Liver (tissue), 9 donors: Measurements from ENCODE around the gene TNFRSF1B. TPM values are rescaled to one million over a fixed set of nuclear protein-coding genes. Genes with fewer than 3 reads are reported as not detected.

Experiments
- DNase-seq: peaks from one replicate; pipeline ENCODE4 v3.0.0-alpha.2; 2017; ENCODE audit warnings: low spot score
- H3K27ac ChIP-seq, 2 donors: one replicate each; pipeline ENCODE4 v1.7.0; 2013; ENCODE audit warnings: inconsistent platforms in 2 of 2, low read length in 2 of 2, control low read depth in 1 of 2, low read depth in 1 of 2, mild to moderate bottlenecking in 1 of 2
- H3K27me3 ChIP-seq, 4 donors: one replicate each; pipeline versions ENCODE4 v1.6.1 to v1.7.0; 2013; ENCODE audit warnings: low read length in 3 of 4, inconsistent platforms in 1 of 4, mild to moderate bottlenecking in 1 of 4, moderate library complexity in 1 of 4; ENCODE audit not compliant: control insufficient read depth in 4 of 4, insufficient read depth in 4 of 4
- H3K36me3 ChIP-seq, 4 donors: one replicate each; pipeline versions ENCODE4 v1.6.1 to v1.7.0; 2013; ENCODE audit warnings: low read length in 3 of 4, mild to moderate bottlenecking in 3 of 4, low read depth in 1 of 4, moderate library complexity in 1 of 4; ENCODE audit not compliant: control insufficient read depth in 4 of 4, insufficient read depth in 3 of 4
- H3K4me1 ChIP-seq, 4 donors: one replicate each; pipeline versions ENCODE4 v1.6.1 to v1.7.0; 2013; ENCODE audit warnings: low read length in 3 of 4, mild to moderate bottlenecking in 3 of 4, moderate library complexity in 1 of 4; ENCODE audit not compliant: control insufficient read depth in 4 of 4, insufficient read depth in 4 of 4
- H3K4me3 ChIP-seq, 3 donors: one replicate each; pipeline versions ENCODE4 v1.6.1 to v1.7.0; 2013; ENCODE audit warnings: low read length in 3 of 3, control low read depth in 1 of 3, low read depth in 1 of 3, mild to moderate bottlenecking in 1 of 3
- H3K9ac ChIP-seq, 2 donors: one replicate each; pipeline ENCODE4 v1.7.0; 2013; ENCODE audit warnings: low read length in 2 of 2, mild to moderate bottlenecking in 2 of 2, moderate library complexity in 2 of 2, control low read depth in 1 of 2, low read depth in 1 of 2
- H3K9me3 ChIP-seq, 4 donors: one replicate each; pipeline versions ENCODE4 v1.6.1 to v1.7.0; 2013; ENCODE audit warnings: low read length in 3 of 4; ENCODE audit not compliant: control insufficient read depth in 4 of 4
- EGR1 ChIP-seq, 2 donors: IDR thresholded peaks; 2 replicates each; pipeline ENCODE4 v1.6.1; 2016 to 2018; ENCODE audit warnings: antibody characterized with exemption in 2 of 2, low read depth in 2 of 2
- FOXA1 ChIP-seq: IDR thresholded peaks from 2 replicates; pipeline ENCODE4 v1.6.1; 2016; ENCODE audit warnings: antibody characterized with exemption
- FOXA2 ChIP-seq: IDR thresholded peaks from 2 replicates; pipeline ENCODE4 v1.6.1; 2016; ENCODE audit warnings: antibody characterized with exemption
- GABPA ChIP-seq, 2 donors: IDR thresholded peaks in 1 of 2; conservative IDR thresholded peaks in 1 of 2; 2 replicates each; pipeline ENCODE4 v1.6.1; 2016; ENCODE audit warnings: antibody characterized with exemption in 2 of 2, mild to moderate bottlenecking in 1 of 2, moderate library complexity in 1 of 2
- HNF4A ChIP-seq, 2 donors: conservative IDR thresholded peaks; 2 replicates each; pipeline ENCODE4 v1.6.1; 2016; ENCODE audit warnings: antibody characterized with exemption in 2 of 2, mild to moderate bottlenecking in 2 of 2
- HNF4G ChIP-seq: IDR thresholded peaks from 2 replicates; pipeline ENCODE4 v1.6.1; 2016; ENCODE audit warnings: antibody characterized with exemption
- JUND ChIP-seq, 2 donors: IDR thresholded peaks; 2 replicates each; pipeline ENCODE4 v1.6.1; 2016; ENCODE audit warnings: antibody characterized with exemption in 2 of 2
- NR2F2 ChIP-seq: IDR thresholded peaks from 2 replicates; pipeline ENCODE4 v1.6.1; 2016; ENCODE audit warnings: antibody characterized with exemption
- RAD21 ChIP-seq, 2 donors: IDR thresholded peaks; 2 replicates each; pipeline ENCODE4 v1.6.1; 2016; ENCODE audit warnings: antibody characterized with exemption in 2 of 2, mild to moderate bottlenecking in 2 of 2
- RXRA ChIP-seq, 2 donors: IDR thresholded peaks; 2 replicates each; pipeline ENCODE4 v1.6.1; 2017 to 2018; ENCODE audit warnings: antibody characterized with exemption in 2 of 2, mild to moderate bottlenecking in 1 of 2
- SP1 ChIP-seq: IDR thresholded peaks from 2 replicates; pipeline ENCODE4 v1.6.1; 2018; ENCODE audit warnings: antibody characterized with exemption, mild to moderate bottlenecking
- TAF1 ChIP-seq: conservative IDR thresholded peaks from 2 replicates; pipeline ENCODE4 v1.6.1; 2016; ENCODE audit warnings: antibody characterized with exemption, mild to moderate bottlenecking
- YY1 ChIP-seq: IDR thresholded peaks from 2 replicates; pipeline ENCODE4 v1.6.1; 2016; ENCODE audit warnings: antibody characterized with exemption, mild to moderate bottlenecking
- WGBS: extraction: QIAGEN DNeasy Blood & Tissue Kit; methylation state at CpG from one replicate; pipeline ENCODE4 v1.1.7; 2013; 5-methylcytosine and 5-hydroxymethylcytosine counted together
- polyA plus RNA-seq, 2 donors: library from polyadenylated mRNA; stranded (reverse) in 1 of 2; unstranded in 1 of 2; fragments of 200-250 nt in 1 of 2; fragments of >200 nt in 1 of 2; fragmentation: Nextera tagmentation in 1 of 2; extraction: Ambion mirVana in 1 of 2; gene quantifications; one replicate each; pipeline versions ENCODE4 v1.2.1 to v1.2.3, GENCODE V29; 2013 to 2015
- total RNA-seq, 2 donors: library from RNA; depleted of rRNA; stranded (reverse); fragments of >200 nt; gene quantifications; one replicate each; pipeline ENCODE4 v1.2.3, GENCODE V29; 2014
- TF ChIP-seq, protein P1 (sequence below): fragments of 150-350 bp; IDR thresholded peaks from 2 replicates; pipeline ENCODE4 v1.5.1; 2017; ENCODE audit warnings: improper control_type of control experiment, low read depth, low read length; ENCODE audit not compliant: missing input control
- TF ChIP-seq, protein P2 (sequence below): IDR thresholded peaks from 2 replicates; pipeline ENCODE4 v1.6.1; 2016; ENCODE audit warnings: antibody characterized with exemption
- TF ChIP-seq, protein P3 (sequence below): IDR thresholded peaks from 2 replicates; pipeline ENCODE4 v1.6.1; 2016; ENCODE audit warnings: antibody characterized with exemption
- TF ChIP-seq, protein P4 (sequence below): IDR thresholded peaks from 2 replicates; pipeline ENCODE4 v1.6.1; 2016; ENCODE audit warnings: antibody characterized with exemption
- TF ChIP-seq, protein P5 (sequence below): IDR thresholded peaks from 2 replicates; pipeline ENCODE4 v1.6.1; 2016; ENCODE audit warnings: antibody characterized with exemption, mild to moderate bottlenecking
- donor health status: healthy.
- donor health status: healthy.
- donor health status: healthy.
- donor health status: healthy.
- donor health status: healthy.

The TNFRSF1B gene
- total and polyA plus RNA-seq, 4 donors, result 7.2 to 19.6 (median 16.5) TPM

DNA sequence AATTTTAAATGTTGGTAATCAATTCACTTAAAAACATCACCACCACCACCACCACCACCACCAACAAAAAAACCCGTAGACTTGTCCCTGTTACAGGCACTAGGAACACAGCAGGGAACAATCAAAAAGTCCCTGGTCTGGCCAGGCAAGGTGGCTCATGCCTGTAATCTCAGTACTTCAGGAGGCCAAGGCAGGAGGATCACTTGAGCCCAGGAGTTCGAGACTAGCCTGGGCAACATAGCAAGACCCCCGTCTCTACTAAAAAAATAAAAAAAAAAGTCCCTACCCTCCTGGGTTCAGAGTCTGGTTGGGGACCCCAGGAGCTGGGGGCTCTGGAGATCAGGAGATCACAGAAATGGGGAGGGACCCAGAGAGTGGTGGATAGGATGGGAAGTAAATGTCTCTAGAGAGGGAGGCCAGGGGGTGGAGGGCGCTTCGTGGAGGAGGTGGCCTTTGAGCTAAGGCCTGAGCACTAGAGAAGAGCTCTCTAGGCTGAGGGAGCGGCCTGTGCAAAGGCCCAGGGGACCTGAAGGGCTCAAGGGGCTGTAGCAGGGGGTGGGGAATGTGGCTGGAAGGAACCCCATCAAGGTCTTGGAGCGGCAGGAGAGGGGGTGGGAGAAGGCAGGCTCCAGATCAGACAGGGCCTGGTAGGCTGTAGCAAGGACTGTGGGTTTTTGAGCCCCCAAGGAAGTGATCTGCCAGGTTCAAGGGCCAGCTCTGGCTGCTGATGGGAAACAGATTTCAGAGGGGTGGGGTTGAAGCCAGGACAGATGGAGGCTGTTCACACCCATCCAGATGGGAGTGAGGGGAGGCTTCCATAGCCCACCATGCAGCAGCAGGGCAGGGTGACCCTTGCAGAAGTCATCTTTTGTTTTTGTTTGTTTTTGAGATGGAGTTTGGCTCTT lies 38.2 kb downstream of the TNFRSF1B start:
- Histone ChIP-seq H3K4me3 (no peak overlapping the region), H3K9me3 (no peaks in the 10 kb centered on the region), H3K27me3 (no peaks in the 10 kb centered on the region), H3K4me1 (peaks cover 0 to 4% (median 0%) of the 10 kb centered on the region in 4 donors), H3K36me3 (peaks cover 8 to 31% (median 15%) of the 10 kb centered on the region in 4 donors), H3K9ac (no peak overlapping the region), H3K27ac (no peak overlapping the region)
- 91% methylated on average over 7 of the region's 7 CpGs for WGBS
- TF ChIP-seq HNF4A (conservative IDR thresholded peaks at IDR 0.05), result no peak
- no peak for TF ChIP-seq NR2F2
- TF ChIP-seq HNF4G, result no peak
- no peak for TF ChIP-seq GABPA (IDR thresholded peaks at IDR 0.05 in 1 of 2, conservative IDR thresholded peaks at IDR 0.05 in 1 of 2)
- no peak for TF ChIP-seq RXRA (IDR thresholded peaks at IDR 0.05)
- TF ChIP-seq, protein P1, sequence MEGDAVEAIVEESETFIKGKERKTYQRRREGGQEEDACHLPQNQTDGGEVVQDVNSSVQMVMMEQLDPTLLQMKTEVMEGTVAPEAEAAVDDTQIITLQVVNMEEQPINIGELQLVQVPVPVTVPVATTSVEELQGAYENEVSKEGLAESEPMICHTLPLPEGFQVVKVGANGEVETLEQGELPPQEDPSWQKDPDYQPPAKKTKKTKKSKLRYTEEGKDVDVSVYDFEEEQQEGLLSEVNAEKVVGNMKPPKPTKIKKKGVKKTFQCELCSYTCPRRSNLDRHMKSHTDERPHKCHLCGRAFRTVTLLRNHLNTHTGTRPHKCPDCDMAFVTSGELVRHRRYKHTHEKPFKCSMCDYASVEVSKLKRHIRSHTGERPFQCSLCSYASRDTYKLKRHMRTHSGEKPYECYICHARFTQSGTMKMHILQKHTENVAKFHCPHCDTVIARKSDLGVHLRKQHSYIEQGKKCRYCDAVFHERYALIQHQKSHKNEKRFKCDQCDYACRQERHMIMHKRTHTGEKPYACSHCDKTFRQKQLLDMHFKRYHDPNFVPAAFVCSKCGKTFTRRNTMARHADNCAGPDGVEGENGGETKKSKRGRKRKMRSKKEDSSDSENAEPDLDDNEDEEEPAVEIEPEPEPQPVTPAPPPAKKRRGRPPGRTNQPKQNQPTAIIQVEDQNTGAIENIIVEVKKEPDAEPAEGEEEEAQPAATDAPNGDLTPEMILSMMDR, result no peak
- no peak for TF ChIP-seq SP1
- TF ChIP-seq, protein P2, sequence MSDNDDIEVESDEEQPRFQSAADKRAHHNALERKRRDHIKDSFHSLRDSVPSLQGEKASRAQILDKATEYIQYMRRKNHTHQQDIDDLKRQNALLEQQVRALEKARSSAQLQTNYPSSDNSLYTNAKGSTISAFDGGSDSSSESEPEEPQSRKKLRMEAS, result no peak
- TF ChIP-seq FOXA2, result no peak
- no peak for TF ChIP-seq YY1
- no peak for TF ChIP-seq RAD21 (IDR thresholded peaks at IDR 0.05)
- TF ChIP-seq, protein P3, sequence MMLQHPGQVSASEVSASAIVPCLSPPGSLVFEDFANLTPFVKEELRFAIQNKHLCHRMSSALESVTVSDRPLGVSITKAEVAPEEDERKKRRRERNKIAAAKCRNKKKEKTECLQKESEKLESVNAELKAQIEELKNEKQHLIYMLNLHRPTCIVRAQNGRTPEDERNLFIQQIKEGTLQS, result no peak
- TF ChIP-seq, protein P4, sequence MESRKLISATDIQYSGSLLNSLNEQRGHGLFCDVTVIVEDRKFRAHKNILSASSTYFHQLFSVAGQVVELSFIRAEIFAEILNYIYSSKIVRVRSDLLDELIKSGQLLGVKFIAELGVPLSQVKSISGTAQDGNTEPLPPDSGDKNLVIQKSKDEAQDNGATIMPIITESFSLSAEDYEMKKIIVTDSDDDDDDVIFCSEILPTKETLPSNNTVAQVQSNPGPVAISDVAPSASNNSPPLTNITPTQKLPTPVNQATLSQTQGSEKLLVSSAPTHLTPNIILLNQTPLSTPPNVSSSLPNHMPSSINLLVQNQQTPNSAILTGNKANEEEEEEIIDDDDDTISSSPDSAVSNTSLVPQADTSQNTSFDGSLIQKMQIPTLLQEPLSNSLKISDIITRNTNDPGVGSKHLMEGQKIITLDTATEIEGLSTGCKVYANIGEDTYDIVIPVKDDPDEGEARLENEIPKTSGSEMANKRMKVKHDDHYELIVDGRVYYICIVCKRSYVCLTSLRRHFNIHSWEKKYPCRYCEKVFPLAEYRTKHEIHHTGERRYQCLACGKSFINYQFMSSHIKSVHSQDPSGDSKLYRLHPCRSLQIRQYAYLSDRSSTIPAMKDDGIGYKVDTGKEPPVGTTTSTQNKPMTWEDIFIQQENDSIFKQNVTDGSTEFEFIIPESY, result no peak
- TF ChIP-seq, protein P5, sequence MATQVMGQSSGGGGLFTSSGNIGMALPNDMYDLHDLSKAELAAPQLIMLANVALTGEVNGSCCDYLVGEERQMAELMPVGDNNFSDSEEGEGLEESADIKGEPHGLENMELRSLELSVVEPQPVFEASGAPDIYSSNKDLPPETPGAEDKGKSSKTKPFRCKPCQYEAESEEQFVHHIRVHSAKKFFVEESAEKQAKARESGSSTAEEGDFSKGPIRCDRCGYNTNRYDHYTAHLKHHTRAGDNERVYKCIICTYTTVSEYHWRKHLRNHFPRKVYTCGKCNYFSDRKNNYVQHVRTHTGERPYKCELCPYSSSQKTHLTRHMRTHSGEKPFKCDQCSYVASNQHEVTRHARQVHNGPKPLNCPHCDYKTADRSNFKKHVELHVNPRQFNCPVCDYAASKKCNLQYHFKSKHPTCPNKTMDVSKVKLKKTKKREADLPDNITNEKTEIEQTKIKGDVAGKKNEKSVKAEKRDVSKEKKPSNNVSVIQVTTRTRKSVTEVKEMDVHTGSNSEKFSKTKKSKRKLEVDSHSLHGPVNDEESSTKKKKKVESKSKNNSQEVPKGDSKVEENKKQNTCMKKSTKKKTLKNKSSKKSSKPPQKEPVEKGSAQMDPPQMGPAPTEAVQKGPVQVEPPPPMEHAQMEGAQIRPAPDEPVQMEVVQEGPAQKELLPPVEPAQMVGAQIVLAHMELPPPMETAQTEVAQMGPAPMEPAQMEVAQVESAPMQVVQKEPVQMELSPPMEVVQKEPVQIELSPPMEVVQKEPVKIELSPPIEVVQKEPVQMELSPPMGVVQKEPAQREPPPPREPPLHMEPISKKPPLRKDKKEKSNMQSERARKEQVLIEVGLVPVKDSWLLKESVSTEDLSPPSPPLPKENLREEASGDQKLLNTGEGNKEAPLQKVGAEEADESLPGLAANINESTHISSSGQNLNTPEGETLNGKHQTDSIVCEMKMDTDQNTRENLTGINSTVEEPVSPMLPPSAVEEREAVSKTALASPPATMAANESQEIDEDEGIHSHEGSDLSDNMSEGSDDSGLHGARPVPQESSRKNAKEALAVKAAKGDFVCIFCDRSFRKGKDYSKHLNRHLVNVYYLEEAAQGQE, result no peak
- TF ChIP-seq JUND (IDR thresholded peaks at IDR 0.05), result no peak
- no peak for TF ChIP-seq EGR1 (IDR thresholded peaks at IDR 0.05; ENCODE audit: low read depth in 2 of 2)
- TF ChIP-seq TAF1, result no peak
- no peak for TF ChIP-seq FOXA1
- no peak for DNase-seq
